Cerebellar cortex (tissue), 1 donor: ENCODE measurements around the gene PSMA7.

ENCODE experiments used
- DNase-seq: peaks from one replicate; pipeline ENCODE4 v3.0.0-alpha.2; 2015; ENCODE audit warnings: low spot score

The PSMA7 gene

DNA sequence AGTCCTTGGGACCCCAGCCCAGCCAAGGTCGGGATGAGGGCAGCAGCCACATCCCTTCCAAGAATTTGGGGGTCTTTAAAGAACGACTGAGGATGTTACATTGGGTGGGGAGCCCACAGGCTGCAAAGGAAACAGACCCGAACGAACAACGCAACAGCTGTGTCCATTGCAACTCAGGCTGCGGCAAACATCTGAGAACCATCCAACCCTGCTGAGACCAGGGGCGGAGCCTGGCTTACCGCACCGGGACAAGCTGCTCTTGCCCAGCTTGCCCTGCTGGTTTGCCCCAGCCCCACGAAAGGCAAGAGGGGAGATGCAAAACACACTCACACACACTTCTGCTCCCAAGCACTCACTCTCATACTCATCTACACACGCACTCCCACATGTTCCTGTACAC is 56.0 kb downstream of the PSMA7 start:
- DNase-seq, result no peak
